CD4-positive, alpha-beta T cell treated with Interleukin-21 for 1 hour (primary cell): Measurements from ENCODE around the gene OBP2B.
"Not testable (repeated sequence)": the region's sequence is repeated elsewhere in the genome, so short reads cannot be mapped to it uniquely, and the experiment has no call there.

Experiments
- DNase-seq: peaks from one replicate; pipeline ENCODE4 v3.0.0-alpha.2; 2020

OBP2B gene

GRCh38 chr9:133208880-133209300, at the start of gene OBP2B:
TSS of gene OBP2B (minus strand) at chr9:133209250. CDS start at chr9:133209199, 51 bp downstream.
- DNase-seq, result not testable (repeated sequence)

- no peak for DNase-seq
Measured at GRCh38 chr9:133258061-133259015, 49.3 kb upstream of the OBP2B start.

- DNase-seq, result no peak
Measured at GRCh38 chr9:133257465-133257956, 48.5 kb upstream of the OBP2B start.

- DNase-seq, result no peak
Measured at GRCh38 chr9:133256686-133257091, 47.6 kb upstream of the OBP2B start.

GRCh38 chr9:133256136-133256461, 47.0 kb upstream of the OBP2B start:
- no peak for DNase-seq

- DNase-seq, result no peak
Measured at GRCh38 chr9:133255371-133256135, 46.5 kb upstream of the OBP2B start.

- no peak for DNase-seq
Measured at GRCh38 chr9:133254471-133254870, 45.4 kb upstream of the OBP2B start.

- no peak for DNase-seq
Measured at GRCh38 chr9:133253268-133253667, 44.2 kb upstream of the OBP2B start.

GRCh38 chr9:133252301-133253020, 43.4 kb upstream of the OBP2B start:
- no peak for DNase-seq

GRCh38 chr9:133251773-133252172, 42.7 kb upstream of the OBP2B start:
- DNase-seq, result no peak

GRCh38 chr9:133251221-133251620, 42.2 kb upstream of the OBP2B start:
- not testable (repeated sequence) for DNase-seq

GRCh38 chr9:133250741-133251170, 41.7 kb upstream of the OBP2B start:
- no peak for DNase-seq

GRCh38 chr9:133249337-133249736, 40.3 kb upstream of the OBP2B start:
- DNase-seq, result no peak

- DNase-seq, result no peak
Measured at GRCh38 chr9:133248726-133249295, 39.8 kb upstream of the OBP2B start.

GRCh38 chr9:133247632-133248031, 38.6 kb upstream of the OBP2B start:
- DNase-seq, result no peak

GRCh38 chr9:133246991-133247390, 37.9 kb upstream of the OBP2B start:
- DNase-seq, result no peak

GRCh38 chr9:133246562-133246961, 37.5 kb upstream of the OBP2B start:
- no peak for DNase-seq

- no peak for DNase-seq
Measured at GRCh38 chr9:133242991-133243390, 33.9 kb upstream of the OBP2B start.

GRCh38 chr9:133242241-133242640, 33.2 kb upstream of the OBP2B start:
- DNase-seq, result no peak

- no peak for DNase-seq
Measured at GRCh38 chr9:133239533-133240090, 30.6 kb upstream of the OBP2B start.

- DNase-seq, result peak; percentile 62
Measured at GRCh38 chr9:133238851-133239532, 29.9 kb upstream of the OBP2B start.
